NB4 (cell line): ENCODE data around the gene ST6GAL2.

Experiments used
- DNase-seq: peaks from one replicate; pipeline ENCODE4 v3.0.0; 2010; ENCODE audit warnings: low read depth
- H3K4me3 ChIP-seq: one replicate; pipeline ENCODE4 v1.5.1; 2011; ENCODE audit warnings: mild to moderate bottlenecking, low read depth, low read length, moderate library complexity
- MYC ChIP-seq: IDR thresholded peaks from 2 replicates; pipeline ENCODE4 v1.6.1; 2011; ENCODE audit warnings: low read depth, low read length
- POLR2A ChIP-seq: IDR thresholded peaks from 2 replicates; pipeline ENCODE4 v1.6.1; 2011; ENCODE audit warnings: mild to moderate bottlenecking; ENCODE audit not compliant: insufficient read length; ENCODE audit errors: extremely low read depth
- TF ChIP-seq, protein P1 (sequence below): IDR thresholded peaks from 2 replicates; pipeline ENCODE4 v1.6.1; 2011; ENCODE audit warnings: low read depth, low read length
- TF ChIP-seq, protein P2 (sequence below): IDR thresholded peaks from one replicate; pipeline ENCODE4 v1.5.1; 2012; ENCODE audit warnings: low read depth, low read length

ST6GAL2 gene

GRCh38 chr2:106839849-106840595 is 45.9 kb downstream of the ST6GAL2 start:
- peak; percentile 36 for DNase-seq
- TF ChIP-seq MYC (no peak), POLR2A (no peak)
- TF ChIP-seq, protein P1, sequence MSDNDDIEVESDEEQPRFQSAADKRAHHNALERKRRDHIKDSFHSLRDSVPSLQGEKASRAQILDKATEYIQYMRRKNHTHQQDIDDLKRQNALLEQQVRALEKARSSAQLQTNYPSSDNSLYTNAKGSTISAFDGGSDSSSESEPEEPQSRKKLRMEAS, result no peak
- TF ChIP-seq, protein P2, sequence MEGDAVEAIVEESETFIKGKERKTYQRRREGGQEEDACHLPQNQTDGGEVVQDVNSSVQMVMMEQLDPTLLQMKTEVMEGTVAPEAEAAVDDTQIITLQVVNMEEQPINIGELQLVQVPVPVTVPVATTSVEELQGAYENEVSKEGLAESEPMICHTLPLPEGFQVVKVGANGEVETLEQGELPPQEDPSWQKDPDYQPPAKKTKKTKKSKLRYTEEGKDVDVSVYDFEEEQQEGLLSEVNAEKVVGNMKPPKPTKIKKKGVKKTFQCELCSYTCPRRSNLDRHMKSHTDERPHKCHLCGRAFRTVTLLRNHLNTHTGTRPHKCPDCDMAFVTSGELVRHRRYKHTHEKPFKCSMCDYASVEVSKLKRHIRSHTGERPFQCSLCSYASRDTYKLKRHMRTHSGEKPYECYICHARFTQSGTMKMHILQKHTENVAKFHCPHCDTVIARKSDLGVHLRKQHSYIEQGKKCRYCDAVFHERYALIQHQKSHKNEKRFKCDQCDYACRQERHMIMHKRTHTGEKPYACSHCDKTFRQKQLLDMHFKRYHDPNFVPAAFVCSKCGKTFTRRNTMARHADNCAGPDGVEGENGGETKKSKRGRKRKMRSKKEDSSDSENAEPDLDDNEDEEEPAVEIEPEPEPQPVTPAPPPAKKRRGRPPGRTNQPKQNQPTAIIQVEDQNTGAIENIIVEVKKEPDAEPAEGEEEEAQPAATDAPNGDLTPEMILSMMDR, result peak; percentile 55
- no peak overlapping the region for H3K4me3 ChIP-seq

DNA sequence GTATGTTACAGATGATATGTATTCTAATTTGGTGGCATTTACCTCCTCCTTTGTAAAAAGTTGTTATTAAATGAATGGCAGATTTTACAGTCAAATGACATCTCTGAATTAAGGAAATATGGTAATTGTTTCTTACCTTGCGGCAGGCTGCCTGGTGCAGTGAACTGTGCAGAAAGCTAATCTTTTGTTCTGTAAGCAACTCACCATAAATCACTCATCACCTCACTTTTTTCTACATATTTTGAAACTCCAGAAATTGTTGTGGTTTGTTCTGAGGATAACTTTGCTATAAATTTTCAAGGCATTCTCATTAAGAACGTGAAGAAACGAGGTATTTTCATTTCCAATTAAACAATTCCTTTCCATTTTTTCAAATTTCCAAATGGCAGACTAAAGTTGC is 52.7 kb downstream of the ST6GAL2 start:
- H3K4me3 ChIP-seq, result no peak overlapping the region
- TF ChIP-seq, protein P2, result no peak
- TF ChIP-seq POLR2A, result no peak
- TF ChIP-seq, protein P1, result no peak
- no peak for TF ChIP-seq MYC
- no peak for DNase-seq

DNA sequence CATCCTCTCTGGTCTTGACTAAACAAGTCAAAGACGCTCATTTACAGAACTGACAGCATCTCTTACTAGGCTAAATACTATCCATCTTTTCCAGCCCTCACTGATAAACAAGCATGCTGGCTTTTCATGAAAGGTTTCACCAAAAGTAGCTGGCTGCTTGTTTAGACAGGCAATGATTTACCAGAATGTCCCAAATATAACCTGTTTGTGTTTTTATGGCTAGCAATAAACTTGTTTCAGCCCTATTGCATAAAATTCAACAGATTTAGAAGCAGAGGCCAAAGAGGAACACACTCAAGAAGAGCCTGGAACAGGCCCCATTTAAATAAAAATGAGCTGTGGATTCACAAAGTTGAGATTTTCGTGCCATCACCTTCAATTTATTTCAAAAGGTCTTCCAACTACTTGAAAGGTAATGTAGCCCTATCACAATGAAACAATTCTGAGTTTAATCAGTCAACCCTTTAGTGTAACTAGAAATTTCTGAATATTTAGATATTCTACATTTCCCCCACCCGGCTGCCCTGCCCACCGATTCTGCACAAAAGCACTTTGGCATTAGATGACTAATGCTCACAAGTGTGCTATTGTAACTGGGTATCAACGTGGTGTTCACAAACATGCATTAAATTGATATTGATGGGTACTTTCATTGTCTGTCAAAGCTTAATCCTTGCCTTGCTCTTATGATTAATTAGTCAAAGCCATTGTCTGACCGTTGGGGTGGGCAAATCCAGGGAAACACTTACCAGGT is 54.0 kb downstream of the ST6GAL2 start:
- no peak for DNase-seq
- no peak overlapping the region for H3K4me3 ChIP-seq
- TF ChIP-seq, protein P2, result no peak
- TF ChIP-seq, protein P1, result no peak
- TF ChIP-seq MYC (no peak), POLR2A (no peak)

DNA sequence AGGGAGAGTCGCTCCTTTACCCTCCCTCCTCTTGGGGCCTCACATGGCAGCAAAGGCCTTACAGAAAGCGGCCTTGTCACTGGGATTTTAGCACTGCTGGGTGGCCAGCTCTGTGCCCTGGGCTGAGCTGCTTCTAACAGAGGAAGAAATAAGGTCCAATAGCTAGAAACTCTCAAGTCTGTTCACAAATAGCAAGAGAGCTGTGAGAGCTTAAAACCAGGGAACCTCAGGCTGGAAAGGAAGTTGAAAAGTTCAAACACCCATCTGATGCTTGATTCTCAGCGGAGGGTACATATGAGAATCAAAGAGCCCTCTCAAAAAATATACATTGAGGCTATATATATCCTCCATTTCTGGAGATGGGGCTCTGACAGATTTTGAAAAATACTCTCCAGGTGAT is 54.7 kb downstream of the ST6GAL2 start:
- TF ChIP-seq POLR2A, result no peak
- TF ChIP-seq, protein P1, result no peak
- TF ChIP-seq, protein P2, result no peak
- no peak for DNase-seq
- H3K4me3 ChIP-seq, result no peak overlapping the region

DNA sequence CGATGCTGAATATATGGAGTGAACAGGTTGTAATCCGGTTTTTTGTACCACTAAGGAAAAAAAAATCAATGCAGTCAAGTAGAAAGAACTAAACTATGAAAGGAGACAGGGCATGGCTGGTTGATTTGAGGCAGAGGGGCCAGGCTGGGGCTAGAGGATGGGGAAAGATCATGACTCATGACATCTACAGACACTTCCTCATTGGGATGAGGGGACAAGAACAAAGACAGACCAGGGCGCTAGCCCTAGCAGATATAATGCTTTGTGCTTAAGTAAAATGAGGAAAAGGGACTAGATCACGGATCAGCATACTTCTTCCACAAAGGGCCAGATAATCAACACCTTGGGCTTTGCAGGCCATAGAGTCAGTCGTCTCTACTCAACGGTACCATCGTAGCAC is 55.8 kb downstream of the ST6GAL2 start:
- TF ChIP-seq, protein P2, result no peak
- TF ChIP-seq POLR2A (no peak), MYC (no peak)
- TF ChIP-seq, protein P1, result no peak
- DNase-seq, result peak; percentile 52
- no peak overlapping the region for H3K4me3 ChIP-seq
